Measurements from ENCODE around the gene TPM4. TPM values are rescaled to one million over a fixed set of nuclear protein-coding genes. Genes with fewer than 3 reads are reported as not detected.

Gene TPM4
- total and polyA plus RNA-seq, 2 donors (not counting 1 experiment from before 2014, with no cell fraction given), result 65.4 to 127 TPM

DNA sequence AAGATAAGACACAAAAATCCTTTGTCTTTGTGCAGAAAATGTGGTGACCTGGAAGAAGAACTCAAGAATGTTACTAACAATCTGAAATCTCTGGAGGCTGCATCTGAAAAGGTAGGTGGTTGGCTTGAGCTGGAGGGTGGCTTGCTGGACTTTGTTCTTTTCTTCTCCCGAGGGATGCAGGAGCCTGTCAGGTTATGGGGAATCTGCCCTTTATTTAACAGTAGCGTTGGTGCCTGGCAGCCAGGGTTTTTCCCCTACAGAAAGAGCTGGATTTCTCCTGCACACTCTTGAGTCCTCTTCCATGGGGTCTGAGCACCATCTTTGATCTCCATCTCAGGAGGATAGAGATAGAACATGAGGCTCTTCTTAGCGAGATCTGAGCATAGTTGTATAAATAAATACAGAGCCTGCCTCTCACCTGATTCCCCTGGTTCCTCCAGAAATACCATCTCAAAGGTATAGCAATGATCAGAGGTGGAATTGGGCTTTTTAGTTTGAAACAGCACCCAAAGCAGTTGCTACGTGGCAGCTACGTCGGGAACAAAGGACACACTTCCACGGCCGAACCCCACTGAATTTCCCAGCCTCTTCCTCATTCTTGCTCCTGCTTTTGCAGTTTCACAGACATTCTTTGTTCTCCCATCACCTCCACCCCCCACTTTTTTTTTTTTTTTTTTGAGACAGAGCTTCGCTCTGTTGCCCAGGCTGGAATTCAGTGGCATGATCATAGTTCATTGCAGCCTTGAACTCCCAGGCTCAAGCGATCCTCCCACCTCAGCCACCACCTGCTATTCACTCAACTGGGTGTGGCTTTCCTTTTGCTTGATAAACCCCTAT lies 12.9 kb downstream of the TPM4 start:
- DNase-seq (no peak), ATAC-seq (ENCODE audit: low read depth) (no peak)
- no peak overlapping the region for H3K9ac ChIP-seq (ENCODE audit: low read length)
- no peaks in the 10 kb centered on the region for H3K27me3 ChIP-seq (replicated peaks in 1 of 4; ENCODE audit: control extremely low read depth in 1 of 4, control insufficient read depth in 3 of 4, insufficient read depth in 4 of 4, low read length in 3 of 4)
- peaks cover 56% of the 10 kb centered on the region for H4K20me1 ChIP-seq (ENCODE audit: control insufficient read depth, insufficient read depth, low read length, poor library complexity, severe bottlenecking)
- intact Hi-C loops (cut with micrococcal nuclease), result no loop called here
- peaks cover 84% of the 10 kb centered on the region for H3K79me2 ChIP-seq (ENCODE audit: control insufficient read depth, insufficient read depth, low read length)
- H3K27ac ChIP-seq (ENCODE audit: low read length in 2 of 2), result no peak overlapping the region
- Mint-ChIP-seq H3K4me3 (no peak overlapping the region), H3K27ac (no peak overlapping the region), H3K27me3 (no peaks in the 10 kb centered on the region), H3K4me1 (peaks cover 25% of the 10 kb centered on the region), H3K9me3 (ENCODE audit: insufficient read depth) (no peaks in the 10 kb centered on the region)
- H3K4me2 ChIP-seq (replicated peaks; ENCODE audit: low read depth, low read length, poor library complexity, severe bottlenecking), result no peak overlapping the region
- H3K9me3 ChIP-seq (ENCODE audit: control extremely low read depth in 1 of 3, control insufficient read depth in 2 of 3, insufficient read depth in 1 of 3, low read length in 2 of 3), result no peaks in the 10 kb centered on the region
- peaks cover 18 to 27% of the 10 kb centered on the region in 2 donors for H3K4me1 ChIP-seq (ENCODE audit: control insufficient read depth in 2 of 2, insufficient read depth in 2 of 2, low read length in 2 of 2)
- ChIA-PET CTCF (interaction anchor here (0.7 to 6.9 kb wide), 4 partner anchors 11 to 285 kb away, joined by 3 to 57 read pairs (median 4); no protein-coding TSS in a partner anchor), POLR2A (interaction anchor here (1.1 kb wide), 1 partner anchor 19 kb away, joined by 6 read pairs; no protein-coding TSS in a partner anchor)
- H2AFZ ChIP-seq (ENCODE audit: insufficient read depth, low read depth, low read length, poor library complexity, severe bottlenecking), result no peak overlapping the region
- WGBS (ENCODE audit: insufficient coverage), result 95% methylated on average over 7 of the region's 10 CpGs
- H3K4me3 ChIP-seq (ENCODE audit: control extremely low read depth in 1 of 5, extremely low read depth in 1 of 5, insufficient read depth in 1 of 5, low read depth in 2 of 5, low read length in 4 of 5), result no peak overlapping the region
- TF ChIP-seq, protein P1, sequence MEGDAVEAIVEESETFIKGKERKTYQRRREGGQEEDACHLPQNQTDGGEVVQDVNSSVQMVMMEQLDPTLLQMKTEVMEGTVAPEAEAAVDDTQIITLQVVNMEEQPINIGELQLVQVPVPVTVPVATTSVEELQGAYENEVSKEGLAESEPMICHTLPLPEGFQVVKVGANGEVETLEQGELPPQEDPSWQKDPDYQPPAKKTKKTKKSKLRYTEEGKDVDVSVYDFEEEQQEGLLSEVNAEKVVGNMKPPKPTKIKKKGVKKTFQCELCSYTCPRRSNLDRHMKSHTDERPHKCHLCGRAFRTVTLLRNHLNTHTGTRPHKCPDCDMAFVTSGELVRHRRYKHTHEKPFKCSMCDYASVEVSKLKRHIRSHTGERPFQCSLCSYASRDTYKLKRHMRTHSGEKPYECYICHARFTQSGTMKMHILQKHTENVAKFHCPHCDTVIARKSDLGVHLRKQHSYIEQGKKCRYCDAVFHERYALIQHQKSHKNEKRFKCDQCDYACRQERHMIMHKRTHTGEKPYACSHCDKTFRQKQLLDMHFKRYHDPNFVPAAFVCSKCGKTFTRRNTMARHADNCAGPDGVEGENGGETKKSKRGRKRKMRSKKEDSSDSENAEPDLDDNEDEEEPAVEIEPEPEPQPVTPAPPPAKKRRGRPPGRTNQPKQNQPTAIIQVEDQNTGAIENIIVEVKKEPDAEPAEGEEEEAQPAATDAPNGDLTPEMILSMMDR (IDR thresholded peaks at IDR 0.05), result no peak
- no peak for TF ChIP-seq EZH2 (IDR thresholded peaks at IDR 0.05; ENCODE audit: borderline replicate concordance, insufficient read depth, low read depth, low read length, poor library complexity, severe bottlenecking)
- peaks cover 10 to 88% of the 10 kb centered on the region in 2 experiments for H3K36me3 ChIP-seq (replicated peaks in 1 of 2; ENCODE audit: control extremely low read depth in 1 of 2, control insufficient read depth in 1 of 2, extremely low read depth in 1 of 2, insufficient read depth in 2 of 2, low read length in 1 of 2)
